ENCODE results near the gene PPP1R7.

GRCh38 chr2:241112046-241112445 lies 38.2 kb upstream of the PPP1R7 start:
- TF ChIP-seq NFYB (CRISPR knock-in tag; conservative IDR thresholded peaks at IDR 0.05; ENCODE audit: low read depth) (no peak), CTCF (IDR thresholded peaks at IDR 0.05) (no peak), ELF4 (CRISPR knock-in tag; IDR thresholded peaks at IDR 0.05; ENCODE audit: low read depth) (no peak), IRF1 (CRISPR knock-in tag; IDR thresholded peaks at IDR 0.05) (no peak), SP1 (CRISPR knock-in tag; conservative IDR thresholded peaks at IDR 0.05) (no peak), ZNF281 (CRISPR knock-in tag; IDR thresholded peaks at IDR 0.05) (no peak), ATF2 (CRISPR knock-in tag; IDR thresholded peaks at IDR 0.05; ENCODE audit: borderline replicate concordance, low read depth) (no peak), CDX4 (CRISPR knock-in tag; IDR thresholded peaks at IDR 0.05; ENCODE audit: borderline replicate concordance) (no peak), CBFB (CRISPR knock-in tag; IDR thresholded peaks at IDR 0.05; ENCODE audit: low read depth) (no peak), ZNF232 (CRISPR knock-in tag; IDR thresholded peaks at IDR 0.05) (no peak), PRDM15 (CRISPR knock-in tag; IDR thresholded peaks at IDR 0.05) (no peak)

All from WTC11 (cell line).